GM12878 (cell line): ENCODE data around the gene DDX51.

Source experiments
- EZH2 ChIP-seq: IDR thresholded peaks from 2 replicates; pipeline ENCODE4 v1.6.1; 2012; ENCODE audit warnings: low read depth, mild to moderate bottlenecking, control low read depth, inconsistent platforms, low read length, borderline replicate concordance; ENCODE audit not compliant: control insufficient read depth
- HDAC6 ChIP-seq: fragments of 200-600 bp; sonication (generic); IDR thresholded peaks from one replicate; pipeline ENCODE4 v1.8.0; 2017; ENCODE audit warnings: antibody characterized with exemption; ENCODE audit not compliant: unreplicated experiment
- TCF12 ChIP-seq: IDR thresholded peaks from 2 replicates; pipeline ENCODE4 v1.6.1; 2011; ENCODE audit warnings: low read depth, mild to moderate bottlenecking, low read length
- TF ChIP-seq, protein P1 (sequence below), 3 experiments: IDR thresholded peaks in 2 of 3; conservative IDR thresholded peaks in 1 of 3; 2 replicates each; pipeline ENCODE4 v1.5.1; 2011; ENCODE audit warnings: low read depth in 3 of 3, low read length in 3 of 3, mild to moderate bottlenecking in 3 of 3, control low read depth in 2 of 3, moderate library complexity in 2 of 3, inconsistent platforms in 1 of 3, mixed read lengths in 1 of 3; ENCODE audit not compliant: control insufficient read depth in 2 of 3, insufficient read depth in 1 of 3; ENCODE audit errors: extremely low read depth in 1 of 3

DNA sequence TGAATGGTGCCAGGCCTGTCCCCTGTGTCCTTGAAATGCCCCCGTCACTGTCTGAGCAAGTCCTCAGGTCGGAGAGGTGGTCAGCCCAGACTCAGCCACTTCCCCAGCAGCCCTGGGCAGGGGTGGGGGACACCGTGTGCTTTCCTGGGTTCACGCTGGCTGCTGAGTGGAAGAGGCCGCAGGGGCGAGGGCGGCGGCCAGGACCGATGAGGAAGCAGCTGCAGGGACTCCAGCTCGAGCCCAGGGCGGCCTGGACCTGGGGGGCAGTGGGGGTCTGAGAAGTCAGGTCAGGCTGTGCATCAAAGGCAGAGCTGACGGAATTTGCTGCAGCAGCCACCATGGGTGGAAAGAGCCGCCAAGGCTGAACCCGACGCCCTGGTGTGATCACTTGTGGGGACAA is 28.5 kb upstream of the DDX51 start:
- no peak for TF ChIP-seq HDAC6
- TF ChIP-seq, protein P1, sequence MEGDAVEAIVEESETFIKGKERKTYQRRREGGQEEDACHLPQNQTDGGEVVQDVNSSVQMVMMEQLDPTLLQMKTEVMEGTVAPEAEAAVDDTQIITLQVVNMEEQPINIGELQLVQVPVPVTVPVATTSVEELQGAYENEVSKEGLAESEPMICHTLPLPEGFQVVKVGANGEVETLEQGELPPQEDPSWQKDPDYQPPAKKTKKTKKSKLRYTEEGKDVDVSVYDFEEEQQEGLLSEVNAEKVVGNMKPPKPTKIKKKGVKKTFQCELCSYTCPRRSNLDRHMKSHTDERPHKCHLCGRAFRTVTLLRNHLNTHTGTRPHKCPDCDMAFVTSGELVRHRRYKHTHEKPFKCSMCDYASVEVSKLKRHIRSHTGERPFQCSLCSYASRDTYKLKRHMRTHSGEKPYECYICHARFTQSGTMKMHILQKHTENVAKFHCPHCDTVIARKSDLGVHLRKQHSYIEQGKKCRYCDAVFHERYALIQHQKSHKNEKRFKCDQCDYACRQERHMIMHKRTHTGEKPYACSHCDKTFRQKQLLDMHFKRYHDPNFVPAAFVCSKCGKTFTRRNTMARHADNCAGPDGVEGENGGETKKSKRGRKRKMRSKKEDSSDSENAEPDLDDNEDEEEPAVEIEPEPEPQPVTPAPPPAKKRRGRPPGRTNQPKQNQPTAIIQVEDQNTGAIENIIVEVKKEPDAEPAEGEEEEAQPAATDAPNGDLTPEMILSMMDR (IDR thresholded peaks at IDR 0.05 in 2 of 3, conservative IDR thresholded peaks at IDR 0.05 in 1 of 3; ENCODE audit: control insufficient read depth in 2 of 3, extremely low read depth in 1 of 3, insufficient read depth in 1 of 3, low read depth in 3 of 3, low read length in 3 of 3) = no peak
- no peak for TF ChIP-seq EZH2
- TF ChIP-seq TCF12 = no peak
